COLO668 (cell line): ENCODE results near the gene ZNF33B.
"Not testable (repeated sequence)": the region's sequence is repeated elsewhere in the genome, so short reads cannot be mapped to it uniquely, and the experiment has no call there.

Source experiments
- DNase-seq: peaks from one replicate; lab custom pipeline; 2025; ENCODE audit not compliant: unreplicated experiment; lab: John Stamatoyannopoulos, UW

The ZNF33B gene

GRCh38 chr10:42618424-42618823 lies 19.9 kb downstream of the ZNF33B start:
- DNase-seq, result no peak

DNA sequence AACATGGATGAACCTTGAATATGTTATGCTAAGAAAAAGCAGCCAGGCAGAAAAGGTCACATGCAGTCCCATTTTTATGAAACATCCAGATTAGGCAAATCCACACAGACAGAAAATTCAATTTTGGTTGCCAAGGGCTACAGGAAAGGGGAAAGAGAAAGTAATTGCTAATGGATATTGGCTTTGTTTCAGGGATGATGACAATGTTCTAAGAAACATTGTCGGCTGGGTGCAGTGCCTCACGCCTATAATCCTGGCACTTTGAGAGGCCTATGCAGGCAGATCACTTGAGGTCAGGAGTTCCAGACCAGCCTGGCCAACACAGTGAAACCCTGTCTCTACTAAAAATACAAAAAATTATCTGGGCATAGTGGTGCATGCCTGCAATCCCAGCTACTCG lies 23.0 kb downstream of the ZNF33B start:
- DNase-seq, result no peak

DNA sequence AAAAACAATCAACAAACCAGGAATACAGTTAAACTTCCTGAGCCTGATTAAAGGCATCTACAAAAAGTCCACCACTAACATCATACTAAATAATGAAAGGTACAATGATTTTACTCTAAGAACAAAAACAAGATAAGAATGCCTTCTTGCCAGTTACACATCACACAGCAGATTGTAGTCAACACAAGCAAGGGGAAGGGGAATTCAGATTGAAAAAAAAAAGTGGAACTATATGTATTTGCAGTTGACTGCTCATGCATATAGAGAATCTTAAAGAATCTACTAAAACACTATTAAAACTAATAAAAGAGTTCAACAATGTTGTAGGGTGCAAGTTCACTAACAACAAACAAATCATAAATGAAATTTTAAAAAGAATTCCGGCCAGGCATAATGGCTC lies 28.5 kb downstream of the ZNF33B start:
- no peak for DNase-seq

DNA sequence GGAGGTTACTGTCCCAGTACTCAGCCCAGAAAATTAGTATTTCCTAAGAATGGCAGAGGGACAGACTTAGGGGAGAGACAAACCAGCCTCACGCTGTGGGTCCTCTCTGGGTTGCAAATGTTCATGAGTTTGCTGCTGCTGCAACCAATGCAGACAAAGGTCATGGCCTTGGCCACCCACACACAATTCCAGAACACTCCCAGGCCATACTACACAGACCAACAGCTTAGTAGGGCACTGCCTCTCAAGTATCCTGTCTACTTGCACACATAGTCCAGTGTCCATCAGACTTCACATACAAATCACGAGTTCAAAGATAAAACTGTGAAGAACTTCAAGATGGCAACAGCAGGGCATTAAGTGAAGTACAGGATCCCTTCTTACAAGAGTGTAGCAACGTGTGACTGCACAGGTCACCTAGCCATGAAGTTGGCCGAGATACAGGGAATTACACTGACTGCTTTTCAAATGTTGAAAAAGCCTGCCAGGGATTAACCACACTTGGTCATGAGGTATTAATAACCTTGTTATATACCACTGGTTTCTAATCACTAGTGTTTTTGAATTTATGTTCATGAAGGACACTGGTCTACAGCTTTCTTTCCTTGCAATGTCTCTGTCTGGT lies 40.0 kb downstream of the ZNF33B start:
- no peak for DNase-seq

- no peak for DNase-seq
Measured at GRCh38 chr10:42596196-42596595, 42.2 kb downstream of the ZNF33B start.

GRCh38 chr10:42594246-42594650 lies 44.1 kb downstream of the ZNF33B start:
- no peak for DNase-seq

GRCh38 chr10:42593284-42593683 lies 45.1 kb downstream of the ZNF33B start:
- DNase-seq, result no peak

DNA sequence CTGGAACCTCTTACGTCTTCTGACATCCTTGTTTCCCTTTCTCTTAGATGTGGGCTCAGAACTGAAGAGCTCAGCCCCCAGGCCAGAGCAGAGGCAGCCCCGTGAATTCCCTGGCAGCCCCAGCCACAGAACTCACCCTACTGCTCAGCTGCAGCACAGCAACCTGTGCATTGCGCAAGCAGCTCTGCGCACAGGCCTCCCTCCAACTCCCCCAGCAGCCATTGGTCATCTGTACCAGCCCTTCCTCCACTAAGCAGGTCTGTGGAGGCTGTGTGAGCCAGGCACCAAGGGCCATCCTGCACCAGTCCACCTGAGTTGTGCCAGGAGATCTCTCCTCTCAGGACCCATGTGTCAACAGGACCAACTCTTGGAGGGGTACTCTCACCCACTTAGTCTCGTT lies 54.5 kb downstream of the ZNF33B start:
- DNase-seq, result no peak

DNA sequence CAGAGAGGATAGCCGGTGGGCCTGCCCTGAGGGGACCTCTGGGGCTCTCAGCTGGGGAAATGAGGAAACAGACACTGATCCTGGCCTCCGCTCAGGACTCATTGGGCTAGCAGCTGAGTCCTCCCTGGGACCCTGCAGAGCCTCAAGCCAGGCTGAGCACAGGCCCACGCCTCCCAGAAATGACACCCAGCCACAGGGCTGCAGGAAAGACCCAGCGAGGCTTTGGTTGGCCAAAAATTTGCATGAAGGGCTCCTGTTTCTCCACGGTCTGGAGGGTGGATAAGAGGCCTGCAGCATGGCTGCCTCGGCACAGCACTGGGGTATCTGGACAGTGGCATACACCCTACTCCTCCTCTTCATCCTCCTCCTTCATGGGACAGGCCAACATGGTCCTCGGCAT lies 60.4 kb downstream of the ZNF33B start:
- DNase-seq, result no peak

GRCh38 chr10:42576338-42576737 lies 62.0 kb downstream of the ZNF33B start:
- DNase-seq, result no peak

DNA sequence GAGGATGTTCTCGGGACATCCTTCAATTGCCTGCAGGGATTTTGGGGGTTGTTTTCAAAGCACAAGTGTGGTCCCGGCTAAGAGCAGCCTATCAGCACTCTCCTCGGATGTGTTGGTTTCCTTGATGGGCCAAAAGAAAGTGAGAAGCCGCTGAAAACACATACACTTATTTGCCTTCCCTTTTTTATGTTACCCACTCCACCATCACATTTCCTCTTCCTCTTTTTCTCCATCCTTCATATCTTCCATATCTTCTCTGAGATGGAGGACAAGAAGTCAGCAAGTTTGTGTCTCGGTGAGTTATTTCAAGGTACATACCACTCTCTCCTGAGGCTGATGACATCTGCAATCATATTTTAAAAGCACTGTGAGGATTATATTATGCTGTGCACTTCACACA lies 64.0 kb downstream of the ZNF33B start:
- no peak for DNase-seq

DNA sequence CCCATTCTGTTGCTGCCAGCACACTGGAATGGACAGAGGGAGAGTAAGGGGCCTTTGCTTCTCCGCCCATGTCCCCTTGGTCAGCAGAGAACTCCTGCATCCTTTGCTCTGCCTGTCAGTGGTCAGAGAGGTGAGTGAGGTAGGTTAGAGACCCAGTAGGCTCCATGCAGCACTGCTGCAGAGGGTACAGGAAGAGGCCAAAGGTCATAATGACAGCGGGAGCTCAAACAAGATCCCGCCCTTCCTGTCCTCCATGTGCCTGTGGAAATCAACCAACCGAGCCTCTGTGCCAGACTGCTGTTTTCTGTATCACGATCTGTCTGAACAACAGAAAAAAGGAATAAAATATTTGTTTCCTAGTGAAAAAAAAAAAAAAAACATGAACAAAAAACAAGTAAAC lies 81.4 kb downstream of the ZNF33B start:
- no peak for DNase-seq

DNA sequence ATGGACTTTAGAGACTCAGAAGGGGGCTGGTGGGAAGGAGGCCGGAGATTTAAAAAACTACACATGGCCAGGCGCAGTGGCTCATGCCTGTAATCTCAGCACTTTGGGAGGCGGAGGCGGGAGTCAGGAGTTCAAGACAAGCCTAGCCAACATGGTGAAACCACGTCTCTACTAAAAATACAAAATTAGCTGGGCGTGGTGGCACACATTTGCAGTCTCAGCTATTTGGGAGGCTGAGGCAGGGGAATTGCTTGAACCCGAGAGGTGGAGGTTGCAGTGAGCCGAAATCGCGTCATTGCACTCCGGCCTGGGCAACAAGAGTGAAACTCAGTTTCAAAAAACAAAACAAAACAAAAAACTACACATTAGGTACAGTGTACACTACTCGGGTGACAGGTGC lies 84.8 kb downstream of the ZNF33B start:
- DNase-seq, result not testable (repeated sequence)

DNA sequence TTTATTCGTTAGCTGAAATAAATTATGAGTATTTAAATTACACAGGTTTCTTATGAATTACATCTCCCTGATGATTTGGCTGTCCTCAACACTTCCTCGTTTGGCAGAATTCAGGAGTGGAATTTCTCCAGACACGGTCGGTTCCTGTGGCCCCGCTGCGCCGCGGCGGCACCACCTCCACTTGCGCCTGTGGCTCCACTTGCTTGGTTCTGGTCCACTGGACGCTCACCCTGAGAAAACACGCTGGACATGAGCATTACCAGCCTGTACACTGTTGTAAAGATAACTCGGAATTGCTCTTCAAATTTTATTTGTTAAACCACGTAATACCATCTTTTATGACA lies 85.3 kb downstream of the ZNF33B start:
- DNase-seq, result peak; percentile 45

DNA sequence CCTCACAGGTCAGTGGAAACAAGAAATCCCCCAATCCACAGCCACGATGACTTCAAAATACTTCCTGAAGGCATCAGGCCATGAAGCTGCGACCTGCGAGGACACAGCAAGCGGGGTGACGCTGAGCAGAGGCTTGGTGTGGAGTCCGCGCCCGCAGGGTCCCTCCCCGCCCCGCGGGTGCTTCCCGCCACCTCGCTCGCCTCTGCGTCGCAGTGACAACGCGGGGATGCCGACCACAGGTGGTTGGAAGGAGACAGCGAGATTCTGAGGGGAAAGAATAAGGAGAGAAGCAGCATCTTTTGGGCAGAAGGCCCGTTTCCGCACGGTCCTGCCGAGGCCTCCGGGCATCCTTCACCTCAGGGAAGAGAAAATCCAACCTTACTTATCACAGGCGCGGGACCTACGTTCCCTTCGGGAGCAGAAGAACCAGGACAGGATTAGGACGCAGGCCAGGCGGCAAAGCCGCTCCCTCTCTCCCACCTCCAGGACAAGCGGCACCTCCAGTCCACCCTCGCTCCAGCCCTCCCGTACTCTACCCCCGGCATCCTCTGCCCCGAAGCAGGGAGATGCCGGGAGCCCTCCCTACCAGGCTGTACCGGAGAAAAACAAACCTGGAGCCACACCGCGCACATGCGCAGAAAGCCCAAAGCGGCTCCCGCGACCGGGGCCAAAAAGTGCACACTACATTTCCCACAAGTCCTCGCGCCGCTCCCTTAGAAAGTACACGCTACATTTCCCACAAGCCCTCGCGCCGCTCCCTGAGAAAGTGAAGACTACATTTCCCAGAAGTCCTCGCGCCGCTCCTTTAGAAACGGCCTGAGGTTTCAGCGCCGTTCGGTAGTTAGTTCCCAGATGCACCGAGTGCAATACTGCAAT lies 85.9 kb downstream of the ZNF33B start:
- peak; percentile 93 for DNase-seq

DNA sequence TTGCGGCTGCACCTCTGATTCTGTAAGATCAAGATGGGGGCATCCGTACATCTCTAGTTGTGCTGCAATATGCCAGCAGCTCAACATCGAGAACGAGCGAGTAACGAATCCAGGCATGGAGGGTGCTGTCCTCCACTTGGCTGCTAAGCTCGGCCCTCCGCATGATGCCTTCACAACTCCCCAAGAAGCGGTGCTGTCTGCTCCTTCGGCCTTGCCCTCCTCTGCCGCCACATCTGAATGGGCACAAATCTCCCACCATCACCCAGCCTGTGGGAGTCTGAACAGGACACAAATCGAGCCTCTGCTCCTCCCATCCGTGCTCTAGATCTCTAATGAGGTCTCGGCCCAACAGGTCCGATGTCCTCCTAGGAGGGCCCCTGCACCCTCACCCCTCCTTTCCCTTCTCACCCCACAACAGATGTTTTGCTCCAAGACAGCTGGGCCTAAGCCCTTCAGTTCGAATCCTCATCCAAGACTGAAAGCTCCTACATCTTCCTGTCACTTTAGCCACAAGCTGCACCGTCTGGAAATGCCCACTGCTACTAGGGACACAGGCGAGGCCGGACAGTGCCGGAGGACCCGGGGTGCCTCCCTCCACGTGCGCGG lies 86.7 kb downstream of the ZNF33B start:
- no peak for DNase-seq

DNA sequence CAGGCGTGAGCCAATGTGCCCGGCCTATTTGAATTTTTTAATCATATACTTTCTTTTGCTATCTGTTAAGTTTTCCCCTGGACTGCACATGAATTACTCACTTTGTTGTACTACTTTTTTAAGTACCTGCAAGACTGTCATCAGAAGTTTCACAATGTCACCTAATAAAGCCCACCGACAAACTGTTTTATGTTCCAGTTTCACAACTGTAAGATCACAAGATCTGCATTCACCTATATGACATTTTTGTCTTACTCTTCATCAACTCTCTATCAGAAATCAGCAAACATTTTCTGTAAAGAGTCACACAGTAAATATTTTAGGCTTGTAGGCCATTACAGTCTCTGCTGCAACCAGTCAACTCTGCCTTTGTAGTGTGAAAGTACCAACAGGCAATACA lies 88.5 kb downstream of the ZNF33B start:
- DNase-seq, result no peak

GRCh38 chr10:42548254-42548653 lies 90.1 kb downstream of the ZNF33B start:
- no peak for DNase-seq

GRCh38 chr10:42544945-42545344 lies 93.4 kb downstream of the ZNF33B start:
- no peak for DNase-seq

- no peak for DNase-seq
Measured at GRCh38 chr10:42543840-42544372, 94.5 kb downstream of the ZNF33B start.
